GM12878 (cell line): Measurements from ENCODE around the gene OR2G2. TPM values are rescaled to one million over a fixed set of nuclear protein-coding genes. Genes with fewer than 3 reads are reported as not detected.

Experiments used
- ATAC-seq: fragments of 200-7000 bp; cut with Tn5 transposase; 3 replicates; pipeline ENCODE4 v1.9.1; 2020; ENCODE audit warnings: mild to moderate bottlenecking, moderate library complexity
- BruUV-seq: library from RNA; stranded (reverse); fragments of 400-500 nt; replicated peaks from 2 replicates; lab custom pipeline; 2021; lab: Mats Ljungman, UMichigan
- CTCF ChIA-PET: fragments of 300-600 bp; sonication (Branson Sonifier 250); formaldehyde crosslinking; extraction: SDS; loops from one replicate; lab custom pipeline; 2021; ENCODE audit warnings: inconsistent platforms; lab: Yijun Ruan, JAX
- POLR2A ChIA-PET: fragments of 350-600 bp; formaldehyde crosslinking; extraction: SDS; loops from one replicate; lab custom pipeline; 2021; ENCODE audit warnings: inconsistent platforms; lab: Charles Lee
- RAD21 ChIA-PET: fragments of 300-600 bp; sonication (Branson Sonifier 250); formaldehyde crosslinking; loops from one replicate; lab custom pipeline; 2023; ENCODE audit warnings: antibody characterized with exemption; ENCODE audit not compliant: unreplicated experiment; lab: Charles Lee
- SMC1A ChIA-PET: fragments of 300-600 bp; sonication (Branson Sonifier 250); formaldehyde crosslinking; loops from one replicate; lab custom pipeline; 2023; ENCODE audit not compliant: unreplicated experiment, uncharacterized antibody; lab: Charles Lee
- DNase-seq: peaks from one replicate; pipeline ENCODE4 v3.0.0-alpha.2; 2011; ENCODE audit warnings: low read depth, low spot score
- FAIRE-seq: peaks from 3 replicates; lab custom pipeline; 2011; peaks lifted over from hg19 to GRCh38; lab: Jason Lieb, UNC
- H2AFZ ChIP-seq: 2 replicates; pipeline ENCODE4 v1.6.0; 2011; ENCODE audit warnings: low read depth, low read length, control low read depth; ENCODE audit not compliant: control insufficient read depth
- H3K27ac ChIP-seq: 2 replicates; pipeline ENCODE4 v1.5.1; 2011; ENCODE audit warnings: control low read depth; ENCODE audit not compliant: control insufficient read depth, insufficient read depth
- H3K27me3 ChIP-seq, 2 experiments: replicated peaks in 1 of 2; 2 replicates each; pipeline versions ENCODE4 v1.6.0 to v1.6.1; 2011; ENCODE audit warnings: low read length in 1 of 2; ENCODE audit not compliant: control insufficient read depth in 2 of 2, insufficient read depth in 2 of 2
- H3K36me3 ChIP-seq, 2 experiments: 2 replicates each; pipeline ENCODE4 v1.5.1; 2011; ENCODE audit warnings: low read length in 1 of 2; ENCODE audit not compliant: control insufficient read depth in 2 of 2, insufficient read depth in 2 of 2
- H3K4me1 ChIP-seq: 2 replicates; pipeline ENCODE4 v1.6.1; 2011; ENCODE audit warnings: mild to moderate bottlenecking, low read length, moderate library complexity, mixed read lengths; ENCODE audit not compliant: control insufficient read depth, insufficient read depth
- H3K4me2 ChIP-seq: 2 replicates; pipeline ENCODE4 v1.6.0; 2011; ENCODE audit warnings: control low read depth; ENCODE audit not compliant: control insufficient read depth, insufficient read depth
- H3K4me3 ChIP-seq: fragments of 200-600 bp; sonication (generic); 2 replicates; pipeline ENCODE4 v1.5.1; 2016
- H3K79me2 ChIP-seq: 2 replicates; pipeline ENCODE4 v1.6.0; 2011; ENCODE audit warnings: low read length; ENCODE audit not compliant: control insufficient read depth, insufficient read depth
- H3K9ac ChIP-seq: 2 replicates; pipeline ENCODE4 v1.8.0; 2011; ENCODE audit warnings: low read length, control low read depth, mixed read lengths; ENCODE audit not compliant: control insufficient read depth, insufficient read depth
- H3K9me3 ChIP-seq: replicated peaks from 3 replicates; pipeline ENCODE4 v1.5.1; 2011; ENCODE audit warnings: mild to moderate bottlenecking, low read length; ENCODE audit not compliant: control insufficient read depth, insufficient read depth
- H4K20me1 ChIP-seq: 2 replicates; pipeline ENCODE4 v1.6.0; 2011; ENCODE audit not compliant: control insufficient read depth, insufficient read depth
- EED ChIP-seq: sonication (generic); IDR thresholded peaks from 2 replicates; pipeline ENCODE4 v1.6.1; 2016; ENCODE audit warnings: antibody characterized with exemption, low read depth
- HCFC1 ChIP-seq: fragments of 150-350 bp; IDR thresholded peaks from 2 replicates; pipeline ENCODE4 v1.6.1; 2014; ENCODE audit warnings: low read length
- MEF2B ChIP-seq: fragments of 450-650 bp; IDR thresholded peaks from 2 replicates; pipeline ENCODE4 v1.6.1; 2018; ENCODE audit warnings: mild to moderate bottlenecking, moderate library complexity; ENCODE audit not compliant: partially characterized antibody, poor library complexity, severe bottlenecking
- MYB ChIP-seq: fragments of 150-350 bp; IDR thresholded peaks from 2 replicates; pipeline ENCODE4 v1.6.1; 2014; ENCODE audit warnings: mild to moderate bottlenecking, low read depth, low read length, borderline replicate concordance
- RAD51 ChIP-seq: fragments of 450-650 bp; IDR thresholded peaks from 2 replicates; pipeline ENCODE4 v1.6.1; 2016; ENCODE audit warnings: moderate library complexity, mild to moderate bottlenecking, inconsistent platforms
- SREBF2 ChIP-seq: IDR thresholded peaks from 2 replicates; pipeline ENCODE4 v1.6.1; 2012; ENCODE audit warnings: mild to moderate bottlenecking, low read length
- WGBS: methylation state at CpG from one replicate; pipeline ENCODE4 v1.1.6; 2016; ENCODE audit warnings: low lambda C conversion rate; ENCODE audit not compliant: insufficient replicate concordance, insufficient coverage; ENCODE audit errors: missing lambda C conversion rate; 5-methylcytosine and 5-hydroxymethylcytosine counted together
- in situ Hi-C: fragments of 300-500 bp; cut with MboI; formaldehyde crosslinking; loops from 9 replicates; pipeline ENCODE4 v1.14.3; 2018; ENCODE audit warnings: mixed read lengths
- intact Hi-C: fragments of 100-400 bp; cut with micrococcal nuclease; formaldehyde crosslinking; loops from one replicate; pipeline ENCODE4 v1.14.2; 2022; ENCODE audit not compliant: unreplicated experiment
- polyA plus RNA-seq, 11 experiments: library from polyadenylated mRNA; depleted of rRNA in 4 of 11; unstranded in 6 of 11; stranded (reverse) in 5 of 11; fragments of >200 nt; fragmentation: Nextera tagmentation in 4 of 11; fragmentation: Illumina TruSeq in 1 of 11; extraction: Ambion mirVana in 4 of 11; extraction: Trizol in 1 of 11; gene quantifications; 1 replicate in 1 of 11; 2 replicates in 10 of 11; pipeline versions ENCODE4 v1.2.1 to v1.2.3, GENCODE V29; 2011 to 2016; ENCODE audit warnings: inconsistent platforms in 2 of 11, missing spikeins in 2 of 11, low read depth in 1 of 11
- total RNA-seq, 4 experiments: library from RNA; depleted of rRNA in 3 of 4; stranded (reverse); fragments of >200 nt in 3 of 4; fragmentation: Illumina TruSeq in 1 of 4; extraction: Trizol in 1 of 4; gene quantifications; 2 replicates each; pipeline versions ENCODE4 v1.2.1 to v1.2.3, GENCODE V29; 2013 to 2021
- TF ChIP-seq, protein P1 (sequence below): fragments of 450-650 bp; IDR thresholded peaks from 2 replicates; pipeline ENCODE4 v1.6.1; 2018; ENCODE audit warnings: borderline replicate concordance, mild to moderate bottlenecking; ENCODE audit not compliant: partially characterized antibody
- TF ChIP-seq, protein P2 (sequence below): IDR thresholded peaks from 2 replicates; pipeline ENCODE4 v1.6.1; 2012; ENCODE audit warnings: improper control_type of control experiment, low read depth, low read length; ENCODE audit not compliant: insufficient replicate concordance
- TF ChIP-seq, protein P3 (sequence below): IDR thresholded peaks from 2 replicates; pipeline ENCODE4 v1.6.1; 2012; ENCODE audit warnings: low read depth, low read length, improper control_type of control experiment
- TF ChIP-seq, protein P4 (sequence below): fragments of 450-650 bp; IDR thresholded peaks from 2 replicates; pipeline ENCODE4 v1.6.1; 2017; ENCODE audit warnings: mild to moderate bottlenecking, moderate library complexity
- TF ChIP-seq, protein P5 (sequence below): fragments of 450-650 bp; IDR thresholded peaks from 2 replicates; pipeline ENCODE4 v1.6.1; 2016; ENCODE audit warnings: mild to moderate bottlenecking

The OR2G2 gene
- total and polyA plus RNA-seq, 10 of the 15 experiments (the other 5 are each of a cell fraction or from before 2014, with no cell fraction given) = not detected

DNA sequence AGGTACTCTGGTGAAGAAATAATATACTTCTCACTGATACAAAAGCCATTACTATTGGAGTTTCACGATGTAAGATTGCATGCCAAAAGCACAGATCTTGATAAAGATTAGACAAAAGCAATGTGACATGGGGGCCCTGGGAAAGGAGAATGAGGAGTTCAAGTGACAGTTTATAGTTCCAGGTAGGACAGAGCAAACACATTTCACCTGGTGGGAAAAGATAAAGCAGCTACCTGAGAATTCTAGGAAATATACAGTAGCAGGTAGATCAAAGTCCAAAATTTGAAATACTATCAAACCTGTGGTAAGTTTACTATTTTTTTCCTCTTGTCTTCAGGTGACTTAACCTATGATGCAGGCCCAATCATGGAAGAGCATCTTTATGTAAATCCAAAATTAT is 25.2 kb downstream of the OR2G2 start:
- Histone ChIP-seq H3K4me1 (no peaks in the 10 kb centered on the region), H3K9ac (no peak overlapping the region), H3K79me2 (no peaks in the 10 kb centered on the region), H3K9me3 (no peaks in the 10 kb centered on the region), H3K27ac (no peak overlapping the region), H3K27me3 (no peaks in the 10 kb centered on the region), H2AFZ (no peak overlapping the region), H3K4me2 (no peak overlapping the region), H4K20me1 (no peaks in the 10 kb centered on the region), H3K4me3 (no peak overlapping the region), H3K36me3 (no peaks in the 10 kb centered on the region)
- 0% methylated on average over 1 of the region's 1 CpG for WGBS
- ATAC-seq (no peak), DNase-seq (no peak), FAIRE-seq (no peak)
- ChIA-PET RAD21 (no interaction called here), CTCF (no interaction called here), SMC1A (no interaction called here), POLR2A (no interaction called here)
- BruUV-seq = no TSS peak
- intact Hi-C loops (no loop called here), in situ Hi-C loops (no loop called here)
- TF ChIP-seq, protein P1, sequence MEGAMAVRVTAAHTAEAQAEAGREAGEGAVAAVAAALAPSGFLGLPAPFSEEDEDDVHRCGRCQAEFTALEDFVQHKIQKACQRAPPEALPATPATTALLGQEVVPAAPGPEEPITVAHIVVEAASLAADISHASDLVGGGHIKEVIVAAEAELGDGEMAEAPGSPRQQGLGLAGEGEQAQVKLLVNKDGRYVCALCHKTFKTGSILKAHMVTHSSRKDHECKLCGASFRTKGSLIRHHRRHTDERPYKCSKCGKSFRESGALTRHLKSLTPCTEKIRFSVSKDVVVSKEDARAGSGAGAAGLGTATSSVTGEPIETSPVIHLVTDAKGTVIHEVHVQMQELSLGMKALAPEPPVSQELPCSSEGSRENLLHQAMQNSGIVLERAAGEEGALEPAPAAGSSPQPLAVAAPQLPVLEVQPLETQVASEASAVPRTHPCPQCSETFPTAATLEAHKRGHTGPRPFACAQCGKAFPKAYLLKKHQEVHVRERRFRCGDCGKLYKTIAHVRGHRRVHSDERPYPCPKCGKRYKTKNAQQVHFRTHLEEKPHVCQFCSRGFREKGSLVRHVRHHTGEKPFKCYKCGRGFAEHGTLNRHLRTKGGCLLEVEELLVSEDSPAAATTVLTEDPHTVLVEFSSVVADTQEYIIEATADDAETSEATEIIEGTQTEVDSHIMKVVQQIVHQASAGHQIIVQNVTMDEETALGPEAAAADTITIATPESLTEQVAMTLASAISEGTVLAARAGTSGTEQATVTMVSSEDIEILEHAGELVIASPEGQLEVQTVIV = no peak
- TF ChIP-seq EED (no peak), MYB (no peak), RAD51 (no peak), SREBF2 (no peak), HCFC1 (no peak), MEF2B (no peak)
- TF ChIP-seq, protein P2, sequence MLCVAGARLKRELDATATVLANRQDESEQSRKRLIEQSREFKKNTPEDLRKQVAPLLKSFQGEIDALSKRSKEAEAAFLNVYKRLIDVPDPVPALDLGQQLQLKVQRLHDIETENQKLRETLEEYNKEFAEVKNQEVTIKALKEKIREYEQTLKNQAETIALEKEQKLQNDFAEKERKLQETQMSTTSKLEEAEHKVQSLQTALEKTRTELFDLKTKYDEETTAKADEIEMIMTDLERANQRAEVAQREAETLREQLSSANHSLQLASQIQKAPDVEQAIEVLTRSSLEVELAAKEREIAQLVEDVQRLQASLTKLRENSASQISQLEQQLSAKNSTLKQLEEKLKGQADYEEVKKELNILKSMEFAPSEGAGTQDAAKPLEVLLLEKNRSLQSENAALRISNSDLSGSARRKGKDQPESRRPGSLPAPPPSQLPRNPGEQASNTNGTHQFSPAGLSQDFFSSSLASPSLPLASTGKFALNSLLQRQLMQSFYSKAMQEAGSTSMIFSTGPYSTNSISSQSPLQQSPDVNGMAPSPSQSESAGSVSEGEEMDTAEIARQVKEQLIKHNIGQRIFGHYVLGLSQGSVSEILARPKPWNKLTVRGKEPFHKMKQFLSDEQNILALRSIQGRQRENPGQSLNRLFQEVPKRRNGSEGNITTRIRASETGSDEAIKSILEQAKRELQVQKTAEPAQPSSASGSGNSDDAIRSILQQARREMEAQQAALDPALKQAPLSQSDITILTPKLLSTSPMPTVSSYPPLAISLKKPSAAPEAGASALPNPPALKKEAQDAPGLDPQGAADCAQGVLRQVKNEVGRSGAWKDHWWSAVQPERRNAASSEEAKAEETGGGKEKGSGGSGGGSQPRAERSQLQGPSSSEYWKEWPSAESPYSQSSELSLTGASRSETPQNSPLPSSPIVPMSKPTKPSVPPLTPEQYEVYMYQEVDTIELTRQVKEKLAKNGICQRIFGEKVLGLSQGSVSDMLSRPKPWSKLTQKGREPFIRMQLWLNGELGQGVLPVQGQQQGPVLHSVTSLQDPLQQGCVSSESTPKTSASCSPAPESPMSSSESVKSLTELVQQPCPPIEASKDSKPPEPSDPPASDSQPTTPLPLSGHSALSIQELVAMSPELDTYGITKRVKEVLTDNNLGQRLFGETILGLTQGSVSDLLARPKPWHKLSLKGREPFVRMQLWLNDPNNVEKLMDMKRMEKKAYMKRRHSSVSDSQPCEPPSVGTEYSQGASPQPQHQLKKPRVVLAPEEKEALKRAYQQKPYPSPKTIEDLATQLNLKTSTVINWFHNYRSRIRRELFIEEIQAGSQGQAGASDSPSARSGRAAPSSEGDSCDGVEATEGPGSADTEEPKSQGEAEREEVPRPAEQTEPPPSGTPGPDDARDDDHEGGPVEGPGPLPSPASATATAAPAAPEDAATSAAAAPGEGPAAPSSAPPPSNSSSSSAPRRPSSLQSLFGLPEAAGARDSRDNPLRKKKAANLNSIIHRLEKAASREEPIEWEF = no peak
- TF ChIP-seq, protein P3, sequence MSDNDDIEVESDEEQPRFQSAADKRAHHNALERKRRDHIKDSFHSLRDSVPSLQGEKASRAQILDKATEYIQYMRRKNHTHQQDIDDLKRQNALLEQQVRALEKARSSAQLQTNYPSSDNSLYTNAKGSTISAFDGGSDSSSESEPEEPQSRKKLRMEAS = no peak
- TF ChIP-seq, protein P4, sequence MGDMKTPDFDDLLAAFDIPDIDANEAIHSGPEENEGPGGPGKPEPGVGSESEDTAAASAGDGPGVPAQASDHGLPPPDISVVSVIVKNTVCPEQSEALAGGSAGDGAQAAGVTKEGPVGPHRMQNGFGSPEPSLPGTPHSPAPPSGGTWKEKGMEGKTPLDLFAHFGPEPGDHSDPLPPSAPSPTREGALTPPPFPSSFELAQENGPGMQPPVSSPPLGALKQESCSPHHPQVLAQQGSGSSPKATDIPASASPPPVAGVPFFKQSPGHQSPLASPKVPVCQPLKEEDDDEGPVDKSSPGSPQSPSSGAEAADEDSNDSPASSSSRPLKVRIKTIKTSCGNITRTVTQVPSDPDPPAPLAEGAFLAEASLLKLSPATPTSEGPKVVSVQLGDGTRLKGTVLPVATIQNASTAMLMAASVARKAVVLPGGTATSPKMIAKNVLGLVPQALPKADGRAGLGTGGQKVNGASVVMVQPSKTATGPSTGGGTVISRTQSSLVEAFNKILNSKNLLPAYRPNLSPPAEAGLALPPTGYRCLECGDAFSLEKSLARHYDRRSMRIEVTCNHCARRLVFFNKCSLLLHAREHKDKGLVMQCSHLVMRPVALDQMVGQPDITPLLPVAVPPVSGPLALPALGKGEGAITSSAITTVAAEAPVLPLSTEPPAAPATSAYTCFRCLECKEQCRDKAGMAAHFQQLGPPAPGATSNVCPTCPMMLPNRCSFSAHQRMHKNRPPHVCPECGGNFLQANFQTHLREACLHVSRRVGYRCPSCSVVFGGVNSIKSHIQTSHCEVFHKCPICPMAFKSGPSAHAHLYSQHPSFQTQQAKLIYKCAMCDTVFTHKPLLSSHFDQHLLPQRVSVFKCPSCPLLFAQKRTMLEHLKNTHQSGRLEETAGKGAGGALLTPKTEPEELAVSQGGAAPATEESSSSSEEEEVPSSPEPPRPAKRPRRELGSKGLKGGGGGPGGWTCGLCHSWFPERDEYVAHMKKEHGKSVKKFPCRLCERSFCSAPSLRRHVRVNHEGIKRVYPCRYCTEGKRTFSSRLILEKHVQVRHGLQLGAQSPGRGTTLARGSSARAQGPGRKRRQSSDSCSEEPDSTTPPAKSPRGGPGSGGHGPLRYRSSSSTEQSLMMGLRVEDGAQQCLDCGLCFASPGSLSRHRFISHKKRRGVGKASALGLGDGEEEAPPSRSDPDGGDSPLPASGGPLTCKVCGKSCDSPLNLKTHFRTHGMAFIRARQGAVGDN = no peak
- TF ChIP-seq, protein P5, sequence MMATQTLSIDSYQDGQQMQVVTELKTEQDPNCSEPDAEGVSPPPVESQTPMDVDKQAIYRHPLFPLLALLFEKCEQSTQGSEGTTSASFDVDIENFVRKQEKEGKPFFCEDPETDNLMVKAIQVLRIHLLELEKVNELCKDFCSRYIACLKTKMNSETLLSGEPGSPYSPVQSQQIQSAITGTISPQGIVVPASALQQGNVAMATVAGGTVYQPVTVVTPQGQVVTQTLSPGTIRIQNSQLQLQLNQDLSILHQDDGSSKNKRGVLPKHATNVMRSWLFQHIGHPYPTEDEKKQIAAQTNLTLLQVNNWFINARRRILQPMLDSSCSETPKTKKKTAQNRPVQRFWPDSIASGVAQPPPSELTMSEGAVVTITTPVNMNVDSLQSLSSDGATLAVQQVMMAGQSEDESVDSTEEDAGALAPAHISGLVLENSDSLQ = no peak
